ENCODE data around the gene SLC15A1.

The SLC15A1 gene

DNA sequence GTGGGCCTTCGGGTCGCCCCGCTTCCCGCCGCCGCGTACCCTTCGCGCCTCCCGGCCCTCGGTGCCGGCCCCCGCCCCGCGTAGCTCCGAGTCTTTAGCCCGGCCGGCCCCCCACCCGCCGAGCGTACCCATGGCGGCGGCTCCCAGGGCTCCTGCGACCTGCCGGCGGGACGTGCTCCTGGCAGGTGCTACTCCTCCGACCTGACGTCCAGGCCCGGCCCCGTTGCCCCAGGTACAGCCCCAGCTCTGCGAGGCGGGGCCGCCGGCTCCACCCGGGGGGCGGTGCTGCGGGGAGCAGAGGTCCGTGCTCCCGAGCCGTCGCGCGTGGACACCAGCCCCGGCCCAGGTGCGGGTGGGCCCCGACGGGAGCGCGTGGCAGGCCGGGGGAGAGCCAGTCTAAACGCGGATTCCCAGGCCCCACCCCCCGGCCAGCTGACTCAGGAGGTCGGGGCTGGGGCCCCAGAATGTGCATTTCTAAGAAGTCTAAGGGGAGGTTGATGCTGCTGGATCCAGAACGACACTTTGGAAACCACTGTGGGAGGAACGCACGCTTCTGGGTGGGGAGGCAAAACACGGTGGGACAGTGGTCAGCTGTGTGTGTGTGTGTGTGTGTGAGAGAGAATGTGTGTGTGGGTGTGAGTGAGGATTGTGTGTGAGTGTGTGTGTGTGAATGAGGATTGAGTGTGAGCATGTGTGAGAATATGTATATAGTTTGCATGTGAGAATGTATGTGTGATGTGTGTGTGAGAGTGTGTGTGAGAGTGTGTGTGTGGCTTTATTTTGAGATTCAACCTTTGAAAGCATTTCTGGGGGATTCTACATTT is at the start of gene SLC15A1:
SLC15A1 (minus strand) TSS at position 206 of the 824 bp plus-strand sequence; CDS start at position 132, 74 bp downstream.
- no peak for FAIRE-seq

DNA sequence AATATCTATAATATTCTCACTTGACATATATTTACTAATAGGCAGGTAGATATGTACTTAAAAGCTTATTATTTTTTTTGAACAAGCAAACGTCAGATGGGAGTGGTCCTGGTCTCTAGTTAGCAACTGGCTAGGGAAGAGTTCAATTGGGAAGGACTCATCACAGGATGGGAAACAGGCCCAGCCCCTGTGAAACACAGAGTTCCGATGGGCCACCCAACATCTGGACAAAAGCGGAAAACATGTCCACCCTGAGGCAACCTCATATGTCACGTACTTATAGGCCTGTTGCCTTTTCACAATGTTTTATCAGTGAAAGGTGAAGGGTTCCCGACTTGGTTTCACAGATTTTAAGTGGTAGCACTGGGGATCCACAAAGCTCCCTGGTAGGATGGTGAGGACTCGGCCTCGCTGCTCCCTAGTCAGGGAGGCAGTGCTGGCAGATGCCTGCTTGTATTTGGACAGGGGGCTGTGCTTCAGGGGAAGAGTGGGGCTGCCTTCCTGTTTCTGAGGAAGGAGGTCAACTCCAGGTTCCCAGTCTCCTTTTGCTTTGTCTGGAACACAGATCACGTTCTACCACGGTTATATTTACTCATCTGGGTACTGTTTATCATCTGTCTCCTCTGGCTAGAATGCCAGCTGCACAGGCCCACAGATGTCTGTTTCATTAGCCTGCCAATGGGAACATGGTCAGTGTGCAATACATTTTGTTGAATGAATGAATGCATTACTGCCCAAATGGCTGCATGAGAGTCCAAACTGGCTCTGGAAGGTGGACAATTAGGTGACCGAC is 49.4 kb upstream of the SLC15A1 start:
- FAIRE-seq, result no peak

- no peak for FAIRE-seq
Measured at GRCh38 chr13:98800078-98800477, 47.6 kb upstream of the SLC15A1 start.

DNA sequence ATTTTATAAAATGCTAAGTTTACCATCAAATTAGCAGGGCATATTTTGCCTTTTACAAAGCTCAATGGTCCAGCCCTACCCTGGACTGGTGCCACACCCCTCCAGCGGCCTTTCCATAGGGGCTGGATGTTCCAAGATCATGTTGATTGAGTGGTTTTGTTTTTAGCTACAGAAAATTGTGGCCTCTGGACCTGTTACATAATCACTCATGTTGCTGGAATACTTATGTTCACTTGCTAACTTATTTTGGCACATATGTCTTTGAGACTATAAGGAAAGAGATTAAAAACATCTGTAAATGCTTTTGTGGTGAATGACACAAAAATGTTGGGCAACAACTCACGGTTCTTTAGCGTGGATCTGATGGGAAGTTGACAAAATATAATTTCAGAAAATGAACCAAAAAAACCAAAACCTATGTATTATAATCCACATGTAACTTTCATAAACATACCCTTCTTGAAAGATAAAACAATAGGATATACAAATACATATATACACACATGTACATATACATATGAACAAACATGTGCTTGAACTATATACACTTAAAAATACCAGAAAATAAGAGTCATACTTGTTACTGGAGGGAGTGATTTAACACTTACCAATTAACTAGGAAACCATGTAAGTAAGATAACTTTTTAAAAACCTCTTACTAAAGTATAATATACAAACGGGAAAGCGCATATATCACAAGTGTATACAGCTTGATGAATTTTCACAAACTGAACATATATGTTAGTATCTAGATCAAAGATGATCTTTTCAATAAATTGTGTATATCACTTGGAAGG is 46.6 kb upstream of the SLC15A1 start:
- FAIRE-seq, result no peak

GRCh38 chr13:98797456-98797855 is 45.0 kb upstream of the SLC15A1 start:
- FAIRE-seq, result no peak

DNA sequence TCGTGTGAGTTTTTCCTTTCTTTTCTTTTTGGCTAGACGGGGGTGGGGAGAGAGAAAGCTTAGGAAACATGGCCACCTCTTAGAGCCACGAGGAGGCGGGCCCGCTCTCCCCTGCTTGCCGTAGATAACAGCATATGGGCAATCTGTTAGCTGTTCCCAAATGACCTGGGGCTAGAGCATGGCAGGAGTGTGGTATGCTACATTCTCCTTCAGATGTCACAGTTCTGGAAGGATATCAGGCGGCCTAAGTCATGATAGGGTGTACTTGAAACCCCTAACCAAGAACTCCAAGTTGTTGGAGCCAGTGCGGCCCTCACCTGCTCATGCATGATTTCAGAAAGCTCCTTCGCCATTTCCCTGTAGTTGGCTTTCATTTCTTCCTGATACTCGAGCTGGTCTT is 44.3 kb upstream of the SLC15A1 start:
- no peak for FAIRE-seq

DNA sequence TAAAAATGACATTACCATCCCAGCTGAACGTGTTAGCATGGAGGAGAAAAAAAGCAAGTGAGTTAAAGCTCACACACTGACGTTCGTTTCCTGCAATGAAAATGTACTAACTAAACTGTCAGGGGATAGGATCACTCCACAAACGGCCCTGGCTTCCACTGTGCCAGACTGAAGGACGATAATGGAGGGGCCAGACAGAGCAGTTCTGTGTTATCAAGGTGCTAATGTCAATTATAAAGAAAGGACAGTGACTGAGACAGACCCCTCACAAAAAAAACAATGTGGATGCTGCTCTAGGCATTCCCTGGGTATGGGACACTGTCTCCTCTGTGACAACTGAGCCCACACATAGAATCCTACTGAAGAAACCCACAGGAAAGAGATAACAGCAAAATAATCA is 43.7 kb upstream of the SLC15A1 start:
- no peak for FAIRE-seq

GRCh38 chr13:98795220-98795619 is 42.7 kb upstream of the SLC15A1 start:
- no peak for FAIRE-seq

DNA sequence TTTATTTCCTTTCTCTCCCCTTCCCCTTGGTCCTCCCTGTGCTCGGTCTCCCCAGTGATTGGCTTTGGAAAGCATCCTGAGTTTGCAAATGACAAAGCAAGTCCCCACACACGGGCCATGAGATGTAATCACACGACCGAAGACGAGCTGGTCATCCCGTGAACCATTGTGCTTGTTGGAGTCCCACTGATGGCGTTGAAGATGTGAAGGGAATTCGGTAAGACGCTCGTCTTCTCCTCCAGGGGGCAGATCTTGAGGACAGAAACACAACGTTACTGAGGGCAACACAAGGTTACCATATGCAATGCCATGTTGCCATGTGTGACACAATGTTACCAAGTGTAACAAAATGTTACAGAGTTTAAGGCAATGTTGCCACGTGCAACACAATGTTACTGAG is 42.0 kb upstream of the SLC15A1 start:
- FAIRE-seq, result no peak

GRCh38 chr13:98792785-98793495 is 40.5 kb upstream of the SLC15A1 start:
- FAIRE-seq, result no peak

DNA sequence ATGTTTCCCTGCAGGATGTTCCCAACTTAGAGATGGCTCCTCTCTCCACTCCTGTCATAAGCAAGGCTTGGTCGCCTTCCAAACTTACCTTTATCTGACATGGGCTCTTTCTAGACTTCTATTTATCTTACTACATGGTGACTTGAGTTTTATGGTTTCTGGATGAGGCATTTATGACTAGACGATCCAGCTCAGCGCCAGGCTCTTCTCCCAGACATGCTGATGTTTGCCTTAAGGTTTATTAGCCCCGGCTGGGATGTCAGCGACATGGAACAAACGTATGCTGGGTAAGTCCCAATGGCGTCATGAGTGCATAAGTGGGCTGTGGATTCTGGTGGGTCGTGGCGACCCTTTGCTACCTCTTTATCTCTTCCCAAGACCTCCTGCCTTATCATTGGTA is 39.8 kb upstream of the SLC15A1 start:
- no peak for FAIRE-seq

DNA sequence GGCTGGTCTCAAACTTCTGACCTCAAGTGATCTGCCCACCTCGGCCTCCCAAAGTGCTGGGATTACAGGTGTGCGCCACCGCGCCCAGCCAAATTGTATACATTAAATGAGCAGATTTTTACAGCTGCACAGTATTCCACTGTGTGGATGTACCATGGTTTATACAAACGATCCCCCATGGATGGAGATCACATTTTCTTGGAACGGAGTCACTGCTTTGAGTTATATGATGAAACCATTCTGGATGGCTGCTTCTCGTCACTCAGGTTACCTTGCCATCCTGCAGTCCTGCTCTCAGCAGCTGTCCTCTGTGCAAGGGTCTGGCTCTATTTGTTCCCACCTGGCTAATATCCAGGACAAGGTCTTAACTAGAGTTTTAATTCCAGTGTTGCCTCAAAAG is 39.1 kb upstream of the SLC15A1 start:
- FAIRE-seq, result no peak

GRCh38 chr13:98787996-98788395 is 35.5 kb upstream of the SLC15A1 start:
- FAIRE-seq, result no peak

DNA sequence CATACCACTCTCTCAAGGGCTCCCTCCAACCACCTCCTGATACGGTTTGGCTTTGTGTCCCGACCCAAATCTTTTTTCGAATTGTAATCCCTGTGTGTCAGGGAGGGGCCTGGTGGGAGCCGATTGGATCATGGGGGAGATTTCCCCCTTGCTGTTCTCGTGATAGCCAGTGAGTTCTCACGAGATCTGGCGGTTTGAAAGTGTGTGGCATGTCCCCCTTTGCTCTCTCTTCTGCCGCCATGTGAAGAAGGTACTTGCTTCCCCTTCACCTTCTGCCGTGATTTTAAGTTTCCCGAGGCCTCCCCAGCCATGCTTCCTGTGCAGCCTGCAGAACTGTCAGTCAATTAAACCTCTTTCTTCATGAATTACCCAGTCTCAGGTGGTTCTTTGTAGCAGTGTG is 34.7 kb upstream of the SLC15A1 start:
- no peak for FAIRE-seq

DNA sequence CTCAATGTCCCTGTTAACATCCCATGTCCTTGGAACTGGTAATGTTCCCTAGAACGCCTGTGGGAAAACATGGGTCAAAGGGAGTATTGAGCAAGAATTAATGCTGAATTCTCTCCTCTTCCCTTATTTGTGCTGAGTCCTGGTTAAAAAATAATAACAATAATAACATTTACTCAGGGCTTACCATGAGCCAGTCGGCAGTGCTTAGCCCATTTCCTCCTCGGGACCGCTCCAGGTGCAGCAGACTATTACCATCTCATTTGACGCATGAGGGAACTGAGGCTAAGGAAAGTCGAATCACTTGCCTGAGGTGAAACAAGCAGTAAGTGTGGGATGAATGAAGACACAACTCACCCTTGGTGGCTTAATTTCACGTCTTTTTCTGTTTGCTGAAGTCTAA is 33.6 kb upstream of the SLC15A1 start:
- FAIRE-seq, result no peak

- FAIRE-seq, result no peak
Measured at GRCh38 chr13:98785405-98785804, 32.9 kb upstream of the SLC15A1 start.

DNA sequence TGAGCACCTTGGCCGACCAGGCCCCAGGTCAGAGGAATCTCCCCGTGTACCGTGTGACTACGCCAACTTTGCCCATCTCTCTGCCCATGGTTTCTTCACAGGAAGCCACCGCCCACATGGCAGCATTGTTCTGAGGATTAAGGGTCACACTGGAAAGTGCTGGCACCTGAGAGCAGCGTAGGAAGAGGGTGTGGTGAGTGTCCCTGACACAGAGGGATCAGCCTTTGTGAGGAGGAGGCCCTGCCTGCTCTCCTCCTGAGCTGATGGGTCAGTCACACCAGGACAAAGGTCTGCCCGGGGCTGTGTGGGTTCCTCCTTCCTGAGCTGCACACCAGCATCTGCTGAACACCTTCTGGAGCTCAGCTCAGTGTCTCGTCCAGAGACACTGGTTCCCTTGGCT is 32.2 kb upstream of the SLC15A1 start:
- FAIRE-seq, result no peak

DNA sequence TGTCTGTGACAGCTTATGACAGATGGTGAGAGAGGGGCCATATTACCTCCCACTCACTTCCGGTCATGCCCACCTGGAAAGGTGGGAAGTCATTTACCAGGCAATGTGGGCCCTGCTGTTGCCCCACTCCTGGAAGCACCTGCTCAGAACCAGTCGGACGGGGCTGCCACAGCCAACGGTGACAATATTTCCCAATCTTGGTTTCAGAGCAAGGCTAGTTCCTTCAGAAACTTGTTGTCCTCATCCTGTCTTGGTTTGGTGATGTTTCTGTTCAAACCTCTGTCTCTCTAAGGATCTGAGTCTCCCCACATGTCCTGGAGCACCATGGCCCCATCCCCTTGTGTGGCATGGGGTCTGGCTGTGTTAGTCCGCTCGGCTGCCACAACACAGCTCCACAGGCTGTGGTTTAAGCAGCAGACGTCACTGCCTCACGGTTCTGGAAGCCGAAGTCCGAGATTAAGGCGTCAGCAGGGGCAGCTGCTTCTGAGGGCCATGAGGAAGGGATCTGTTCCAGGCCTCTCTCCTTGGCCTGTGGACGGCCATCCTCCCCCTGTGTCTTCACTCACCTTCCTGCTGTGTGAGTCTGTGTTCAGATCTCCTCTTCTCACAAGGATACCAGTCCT is 31.5 kb upstream of the SLC15A1 start:
- FAIRE-seq, result no peak

DNA sequence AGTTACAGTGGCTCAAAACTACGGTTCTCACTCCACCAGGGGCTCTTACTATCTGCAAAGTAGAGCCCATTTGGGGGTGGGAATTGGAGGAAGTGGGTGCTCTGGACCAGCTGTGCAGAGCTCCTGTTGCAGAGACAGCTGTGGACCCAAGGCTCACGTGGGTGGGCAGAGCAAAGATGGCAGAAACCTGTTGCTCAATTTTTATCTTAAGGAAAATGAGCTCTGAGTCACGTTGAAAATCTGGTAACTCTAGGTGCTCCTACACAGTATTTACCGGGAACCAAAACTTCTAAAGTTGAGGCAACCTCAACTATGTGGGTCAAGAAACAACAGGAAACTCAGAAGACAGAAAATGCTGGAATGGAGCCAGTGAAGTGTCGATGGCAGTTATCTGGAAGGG is 30.2 kb upstream of the SLC15A1 start:
- no peak for FAIRE-seq

GRCh38 chr13:98781905-98782304 is 29.4 kb upstream of the SLC15A1 start:
- no peak for FAIRE-seq

DNA sequence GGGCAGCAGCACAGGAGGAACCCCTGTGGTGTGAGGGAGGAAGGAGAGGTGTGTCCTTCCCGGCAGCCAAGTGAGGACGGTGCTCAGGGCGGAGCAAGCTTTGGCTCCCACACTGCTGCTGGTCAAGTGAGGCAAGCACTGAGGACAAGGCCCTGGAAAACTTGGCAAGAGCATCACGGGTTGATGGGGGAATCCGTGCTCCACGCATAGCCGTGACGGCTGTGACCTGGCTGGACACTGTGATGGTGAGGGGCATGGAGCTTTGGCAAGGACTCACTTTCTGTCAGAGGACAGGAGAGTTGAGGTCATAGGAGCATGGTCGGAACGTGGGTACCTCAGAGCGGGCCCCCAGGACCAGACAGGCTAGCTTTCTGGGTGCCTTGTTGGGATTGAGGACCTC is 29.0 kb upstream of the SLC15A1 start:
- no peak for FAIRE-seq

DNA sequence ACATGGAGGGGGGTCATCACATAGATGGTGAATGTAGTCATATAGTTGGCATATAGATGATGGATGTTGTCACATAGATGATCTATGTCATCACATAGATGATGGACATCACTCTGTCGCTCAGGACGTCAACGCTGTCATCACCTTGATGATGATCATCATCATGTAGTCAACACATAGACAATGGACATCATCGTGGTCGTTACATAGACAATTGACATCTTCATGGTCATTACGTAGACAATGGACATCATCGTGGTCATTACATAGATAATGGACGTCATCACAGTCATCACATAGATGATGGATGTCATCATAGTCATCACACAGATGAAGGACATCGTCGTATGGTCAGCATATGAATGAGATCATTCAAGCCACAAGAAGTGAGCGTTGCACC is 28.6 kb upstream of the SLC15A1 start:
- no peak for FAIRE-seq

All from colon (tissue), 2 donors.